HG03457 (cell line): ENCODE data around the gene PKN3.
A peak's percentile ranks its signal among the peaks of the same experiment; 100 is the strongest.
"Not testable (repeated sequence)": the region's sequence is repeated elsewhere in the genome, so short reads cannot be mapped to it uniquely, and the experiment has no call there.

ENCODE experiments used
- ATAC-seq: cut with Tn5 transposase; IDR thresholded peaks from one replicate; pipeline ENCODE4 v1.9.1; 2021; ENCODE audit warnings: moderate number of reproducible peaks; ENCODE audit not compliant: unreplicated experiment

Gene PKN3

GRCh38 chr9:128702445-128702948, at the start of gene PKN3:
PKN3 (plus strand) TSS chr9:128702503; CDS start chr9:128702916, 413 bp downstream.
- peak; percentile 56 for ATAC-seq

GRCh38 chr9:128653908-128654307, 48.4 kb upstream of the PKN3 start:
- no peak for ATAC-seq

GRCh38 chr9:128654481-128654880, 47.8 kb upstream of the PKN3 start:
- no peak for ATAC-seq

GRCh38 chr9:128656416-128657343, 45.6 kb upstream of the PKN3 start, which contains the start of gene DYNC2I2:
DYNC2I2 (minus strand) TSS chr9:128656847; CDS start chr9:128656726, 121 bp downstream.
- peak; percentile 63 for ATAC-seq

GRCh38 chr9:128657344-128657704, 45.0 kb upstream of the PKN3 start:
- no peak for ATAC-seq

GRCh38 chr9:128657796-128658195, 44.5 kb upstream of the PKN3 start:
- ATAC-seq: no peak

- not testable (repeated sequence) for ATAC-seq
Measured at GRCh38 chr9:128666481-128666941, 35.8 kb upstream of the PKN3 start.

- no peak for ATAC-seq
Measured at GRCh38 chr9:128669786-128670185, 32.5 kb upstream of the PKN3 start.

- no peak for ATAC-seq
Measured at GRCh38 chr9:128675382-128675781, 26.9 kb upstream of the PKN3 start.

- no peak for ATAC-seq
Measured at GRCh38 chr9:128677794-128678193, 24.5 kb upstream of the PKN3 start.

GRCh38 chr9:128683340-128684064, 18.8 kb upstream of the PKN3 start:
- ATAC-seq: no peak

- ATAC-seq: no peak
Measured at GRCh38 chr9:128684065-128684324, 18.3 kb upstream of the PKN3 start.

- no peak for ATAC-seq
Measured at GRCh38 chr9:128684325-128685199, 17.7 kb upstream of the PKN3 start.

GRCh38 chr9:128685636-128686489, 16.4 kb upstream of the PKN3 start:
- no peak for ATAC-seq

GRCh38 chr9:128687453-128687852, 14.8 kb upstream of the PKN3 start:
- no peak for ATAC-seq

- ATAC-seq: peak; percentile 42
Measured at GRCh38 chr9:128688501-128689292, 13.6 kb upstream of the PKN3 start, which contains the start of gene SET. SET (plus strand) TSS chr9:128689222; CDS start chr9:128689583, 361 bp downstream.

- no peak for ATAC-seq
Measured at GRCh38 chr9:128689293-128689774, 13.0 kb upstream of the PKN3 start.

GRCh38 chr9:128689820-128690683, 12.3 kb upstream of the PKN3 start:
- ATAC-seq: no peak
